CD14-positive monocyte (primary cell): ENCODE measurements around the gene RETREG2. TPM values are rescaled to one million over a fixed set of nuclear protein-coding genes. Genes with fewer than 3 reads are reported as not detected.

Source experiments
- DNase-seq, 3 donors: peaks; one replicate each; pipeline ENCODE4 v3.0.0-alpha.2; 2011 to 2022
- H2AFZ ChIP-seq: 2 replicates; pipeline ENCODE4 v1.6.0; 2012; ENCODE audit warnings: mild to moderate bottlenecking, low read depth, low read length, inconsistent platforms; ENCODE audit not compliant: insufficient read depth, poor library complexity, severe bottlenecking
- H3K27ac ChIP-seq, 2 donors: 1 replicate in 1 of 2; 2 replicates in 1 of 2; pipeline ENCODE4 v1.5.1; 2012 to 2013; ENCODE audit warnings: low read length in 2 of 2, control low read depth in 1 of 2, inconsistent platforms in 1 of 2, low read depth in 1 of 2, mild to moderate bottlenecking in 1 of 2
- H3K27me3 ChIP-seq, 2 donors: one replicate each; pipeline versions ENCODE4 v1.6.0 to v1.6.1; 2011 to 2013; ENCODE audit warnings: low read length in 2 of 2; ENCODE audit not compliant: control insufficient read depth in 2 of 2, insufficient read depth in 2 of 2
- H3K36me3 ChIP-seq, 2 donors: replicated peaks in 1 of 2; 1 replicate in 1 of 2; 2 replicates in 1 of 2; pipeline versions ENCODE4 v1.5.1 to v1.6.1; 2012 to 2013; ENCODE audit warnings: low read length in 2 of 2, control low read depth in 1 of 2, inconsistent platforms in 1 of 2, mild to moderate bottlenecking in 1 of 2; ENCODE audit not compliant: insufficient read depth in 2 of 2, control insufficient read depth in 1 of 2
- H3K4me1 ChIP-seq, 2 donors: 1 replicate in 1 of 2; 2 replicates in 1 of 2; pipeline versions ENCODE4 v1.5.1 to v1.6.1; 2012 to 2013; ENCODE audit warnings: low read length in 2 of 2, control low read depth in 1 of 2, inconsistent platforms in 1 of 2, mild to moderate bottlenecking in 1 of 2, moderate library complexity in 1 of 2; ENCODE audit not compliant: insufficient read depth in 2 of 2, control insufficient read depth in 1 of 2
- H3K4me2 ChIP-seq: replicated peaks from 2 replicates; pipeline ENCODE3; 2012; ENCODE audit warnings: low read length, moderate library complexity, mild to moderate bottlenecking; ENCODE audit not compliant: poor library complexity, severe bottlenecking; ENCODE audit errors: extremely low read depth
- H3K4me3 ChIP-seq, 3 experiments: fragments of 200-600 bp in 1 of 3; sonication (generic) in 1 of 3; replicated peaks in 1 of 3; 1 replicate in 2 of 3; 2 replicates in 1 of 3; pipeline ENCODE4 v1.5.1; 2011 to 2013; ENCODE audit warnings: low read length in 3 of 3, mild to moderate bottlenecking in 3 of 3, control low read depth in 2 of 3, low read depth in 2 of 3, inconsistent platforms in 1 of 3, moderate library complexity in 1 of 3
- H3K79me2 ChIP-seq: 2 replicates; pipeline ENCODE4 v1.6.0; 2012; ENCODE audit warnings: mild to moderate bottlenecking, control low read depth, inconsistent platforms, low read length, moderate library complexity; ENCODE audit not compliant: insufficient read depth
- H3K9ac ChIP-seq: 2 replicates; pipeline ENCODE4 v1.6.0; 2017; ENCODE audit warnings: low read length, mild to moderate bottlenecking; ENCODE audit not compliant: insufficient read depth, poor library complexity, severe bottlenecking
- H3K9me3 ChIP-seq, 2 donors: replicated peaks in 1 of 2; 1 replicate in 1 of 2; 2 replicates in 1 of 2; pipeline versions ENCODE4 v1.5.1 to v1.6.1; 2012 to 2013; ENCODE audit warnings: low read length in 2 of 2, control low read depth in 1 of 2; ENCODE audit not compliant: control insufficient read depth in 1 of 2, insufficient read depth in 1 of 2
- H4K20me1 ChIP-seq: 2 replicates; pipeline ENCODE4 v1.6.0; 2012; ENCODE audit warnings: mild to moderate bottlenecking, low read length, control low read depth, moderate library complexity; ENCODE audit not compliant: insufficient read depth
- H3K27ac Mint-ChIP-seq, 7 donors: one replicate each; pipeline ENCODE4 v1.8.0; 2020; ENCODE audit warnings: mild to moderate bottlenecking in 7 of 7, mixed read lengths in 7 of 7, moderate library complexity in 6 of 7, inconsistent platforms in 2 of 7
- H3K27me3 Mint-ChIP-seq, 3 donors: one replicate each; pipeline ENCODE4 v1.8.0; 2021 to 2022; ENCODE audit warnings: low read depth in 3 of 3, mild to moderate bottlenecking in 3 of 3, mixed read lengths in 3 of 3, moderate library complexity in 3 of 3, inconsistent platforms in 1 of 3
- H3K36me3 Mint-ChIP-seq, 2 donors: one replicate each; pipeline ENCODE4 v1.8.0; 2020; ENCODE audit warnings: mixed read lengths in 2 of 2, inconsistent platforms in 1 of 2, mild to moderate bottlenecking in 1 of 2
- H3K4me1 Mint-ChIP-seq: one replicate; pipeline ENCODE4 v1.8.0; 2020; ENCODE audit warnings: mild to moderate bottlenecking, mixed read lengths
- H3K4me3 Mint-ChIP-seq, 2 donors: one replicate each; pipeline ENCODE4 v1.8.0; 2020; ENCODE audit warnings: mild to moderate bottlenecking in 2 of 2, mixed read lengths in 2 of 2, moderate library complexity in 1 of 2
- H3K9me3 Mint-ChIP-seq, 7 donors: one replicate each; pipeline ENCODE4 v1.8.0; 2020 to 2022; ENCODE audit warnings: mixed read lengths in 7 of 7, mild to moderate bottlenecking in 6 of 7, moderate library complexity in 6 of 7, inconsistent platforms in 2 of 7
- WGBS: methylation state at CpG from one replicate; pipeline ENCODE4 v1.1.5; 2013; ENCODE audit warnings: missing lambda C conversion rate; ENCODE audit not compliant: insufficient coverage; 5-methylcytosine and 5-hydroxymethylcytosine counted together
- intact Hi-C, 2 donors: fragments of 100-400 bp; cut with micrococcal nuclease; formaldehyde crosslinking; loops; one replicate each; pipeline versions ENCODE4 v1.15.0 to v1.15.1; 2023
- polyA plus RNA-seq, 3 donors: library from polyadenylated mRNA; depleted of rRNA in 1 of 3; unstranded in 2 of 3; stranded (reverse) in 1 of 3; fragments of 300-500 nt in 2 of 3; fragments of >200 nt in 1 of 3; fragmentation: Illumina TruSeq in 2 of 3; gene quantifications; 1 replicate in 2 of 3; 2 replicates in 1 of 3; pipeline ENCODE4 v1.2.3, GENCODE V29; 2012 to 2021
- TF ChIP-seq, protein P1 (sequence below): fragments of 200-600 bp; IDR thresholded peaks from one replicate; pipeline ENCODE4 v1.8.0; 2022; ENCODE audit warnings: antibody characterized with exemption, mild to moderate bottlenecking

RETREG2 gene
- polyA plus RNA-seq, 3 donors: 37.7 to 60.9 (median 39.4) TPM

DNA sequence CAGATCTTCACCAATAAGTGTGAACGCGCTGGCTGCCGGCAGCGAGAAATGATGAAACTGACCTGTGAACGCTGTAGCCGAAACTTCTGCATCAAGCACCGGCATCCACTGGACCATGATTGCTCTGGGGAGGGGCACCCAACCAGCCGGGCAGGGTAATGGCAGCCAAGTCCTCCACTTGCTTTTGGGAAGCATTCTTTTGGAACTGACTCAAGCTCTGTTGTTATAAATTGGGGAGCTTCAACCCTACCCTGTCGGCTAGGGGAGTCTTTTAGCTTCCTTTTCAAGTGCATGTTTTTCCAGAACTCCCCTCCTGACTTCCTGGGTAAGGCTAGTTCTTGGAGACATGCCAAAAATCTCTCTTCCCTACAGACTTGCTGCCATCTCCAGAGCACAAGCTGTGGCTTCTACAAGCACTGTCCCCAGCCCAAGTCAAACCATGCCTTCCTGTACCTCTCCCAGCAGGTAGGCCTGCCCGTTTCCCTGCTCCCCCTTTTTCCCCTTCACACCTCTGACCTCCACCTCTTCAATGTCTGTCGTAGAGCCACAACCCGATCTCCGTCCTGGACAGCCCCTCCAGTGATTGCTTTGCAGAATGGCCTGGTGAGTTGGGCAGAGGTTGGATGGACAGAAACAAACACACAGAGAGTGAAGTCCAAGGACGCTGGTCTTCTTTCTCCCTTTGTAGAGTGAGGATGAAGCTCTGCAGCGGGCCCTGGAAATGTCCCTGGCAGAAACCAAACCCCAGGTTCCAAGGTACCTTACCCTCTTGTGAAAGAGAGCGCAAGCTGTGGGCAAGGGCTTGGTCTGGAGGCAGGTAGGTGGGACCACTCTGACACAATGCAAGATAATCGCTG lies 30.0 kb downstream of the RETREG2 start:
- Histone ChIP-seq H3K27me3 (no peaks in the 10 kb centered on the region), H3K4me3 (no peak overlapping the region), H3K9me3 (peaks cover 0 to 4% of the 10 kb centered on the region in 2 donors), H4K20me1 (peaks cover 10% of the 10 kb centered on the region), H3K79me2 (no peaks in the 10 kb centered on the region), H3K9ac (no peak overlapping the region), H3K36me3 (peaks cover 16 to 31% of the 10 kb centered on the region in 2 donors), H3K27ac (no peak overlapping the region), H3K4me2 (peak overlapping the region; percentile 91), H2AFZ (no peak overlapping the region), H3K4me1 (peaks cover 19 to 21% of the 10 kb centered on the region in 2 donors)
- TF ChIP-seq, protein P1, sequence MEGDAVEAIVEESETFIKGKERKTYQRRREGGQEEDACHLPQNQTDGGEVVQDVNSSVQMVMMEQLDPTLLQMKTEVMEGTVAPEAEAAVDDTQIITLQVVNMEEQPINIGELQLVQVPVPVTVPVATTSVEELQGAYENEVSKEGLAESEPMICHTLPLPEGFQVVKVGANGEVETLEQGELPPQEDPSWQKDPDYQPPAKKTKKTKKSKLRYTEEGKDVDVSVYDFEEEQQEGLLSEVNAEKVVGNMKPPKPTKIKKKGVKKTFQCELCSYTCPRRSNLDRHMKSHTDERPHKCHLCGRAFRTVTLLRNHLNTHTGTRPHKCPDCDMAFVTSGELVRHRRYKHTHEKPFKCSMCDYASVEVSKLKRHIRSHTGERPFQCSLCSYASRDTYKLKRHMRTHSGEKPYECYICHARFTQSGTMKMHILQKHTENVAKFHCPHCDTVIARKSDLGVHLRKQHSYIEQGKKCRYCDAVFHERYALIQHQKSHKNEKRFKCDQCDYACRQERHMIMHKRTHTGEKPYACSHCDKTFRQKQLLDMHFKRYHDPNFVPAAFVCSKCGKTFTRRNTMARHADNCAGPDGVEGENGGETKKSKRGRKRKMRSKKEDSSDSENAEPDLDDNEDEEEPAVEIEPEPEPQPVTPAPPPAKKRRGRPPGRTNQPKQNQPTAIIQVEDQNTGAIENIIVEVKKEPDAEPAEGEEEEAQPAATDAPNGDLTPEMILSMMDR: no peak
- peak overlapping the region in 3 of 7 donors; percentile 22 to 87 (median 86) for H3K27ac Mint-ChIP-seq
- 64% methylated on average over 10 of the region's 17 CpGs for WGBS
- peaks cover 39% of the 10 kb centered on the region for H3K4me1 Mint-ChIP-seq
- DNase-seq: no peak
- peaks cover 30 to 40% of the 10 kb centered on the region in 2 donors for H3K36me3 Mint-ChIP-seq
- H3K4me3 Mint-ChIP-seq: peak overlapping the region; percentile 30 to 86
- H3K27me3 Mint-ChIP-seq: peaks cover 0 to 2% (median 0%) of the 10 kb centered on the region in 3 donors
- intact Hi-C loops: loop anchor here in 1 of 2 donors (2.0 kb wide), 1 partner anchor 29 kb away; the partner anchor contains the start of gene RETREG2
- H3K9me3 Mint-ChIP-seq: peaks cover 2 to 8% (median 4%) of the 10 kb centered on the region in 7 donors

DNA sequence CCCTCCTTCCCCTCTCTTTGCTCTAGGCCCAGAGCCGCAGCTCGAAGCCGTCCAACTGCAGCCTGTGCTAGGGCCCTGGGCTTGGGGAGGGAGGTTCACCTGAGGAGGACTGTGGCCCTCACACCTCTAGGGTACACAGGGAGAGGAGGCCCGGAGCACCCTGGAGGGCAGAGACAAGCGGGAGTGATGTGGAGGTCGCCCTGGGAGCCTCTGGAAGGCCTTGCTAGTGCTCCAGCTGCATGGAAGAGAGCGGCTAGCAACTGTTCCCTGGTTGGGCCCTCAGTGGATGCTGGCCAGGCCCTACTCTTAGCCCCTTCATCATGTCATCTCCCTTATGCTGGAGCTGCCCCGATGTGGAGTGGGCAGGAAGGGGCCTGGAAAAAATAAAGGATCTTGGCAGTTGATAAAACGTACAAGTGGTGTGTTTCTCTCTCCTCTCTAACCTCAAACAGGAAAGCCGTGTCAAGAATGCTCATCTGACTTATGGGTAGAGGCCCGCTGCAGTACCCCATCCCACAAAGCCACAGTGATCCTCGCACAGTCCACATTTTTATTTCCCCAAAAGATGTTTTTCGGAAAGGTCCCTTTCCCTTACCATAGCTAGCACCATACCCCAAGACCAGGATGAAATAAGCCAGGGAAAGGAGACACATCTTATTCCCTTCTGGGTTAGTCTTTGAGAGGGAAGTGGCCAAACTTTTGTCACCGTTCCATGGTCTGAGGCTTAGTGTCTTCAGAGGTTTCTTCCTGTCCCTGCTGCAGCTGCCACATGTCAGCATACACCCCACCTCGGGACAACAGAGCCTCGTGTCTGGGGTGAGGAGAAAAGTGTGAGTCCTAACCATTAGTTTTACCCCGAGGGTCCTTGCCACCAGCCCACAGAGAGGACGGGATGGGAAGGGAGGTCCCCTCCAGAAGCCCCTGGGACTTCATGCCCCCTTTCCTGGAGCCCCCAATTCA lies 31.4 kb downstream of the RETREG2 start:
- H3K4me3 Mint-ChIP-seq: no peak overlapping the region
- Histone ChIP-seq H3K27me3 (no peaks in the 10 kb centered on the region), H3K4me1 (peaks cover 19 to 21% of the 10 kb centered on the region in 2 donors), H3K9me3 (peaks cover 0 to under 1% of the 10 kb centered on the region in 2 donors), H3K36me3 (peaks cover 16 to 31% of the 10 kb centered on the region in 2 donors), H3K27ac (no peak overlapping the region), H4K20me1 (peaks cover 10% of the 10 kb centered on the region), H3K79me2 (no peaks in the 10 kb centered on the region), H2AFZ (no peak overlapping the region), H3K4me3 (no peak overlapping the region), H3K4me2 (no peak overlapping the region), H3K9ac (no peak overlapping the region)
- intact Hi-C loops: loop anchor here (2.0 to 5.0 kb wide), 3 partner anchors 39 to 49 kb away; partner anchors contain the start of genes NHEJ1 (in 2 of the 2) and SLC23A3 (in 1 of the 2)
- no peak for DNase-seq
- peaks cover 0 to 5% (median 4%) of the 10 kb centered on the region in 3 donors for H3K27me3 Mint-ChIP-seq
- 25% methylated on average over 9 of the region's 18 CpGs for WGBS
- TF ChIP-seq, protein P1: no peak
- peaks cover 39 to 48% of the 10 kb centered on the region in 2 donors for H3K36me3 Mint-ChIP-seq
- peak overlapping the region in 1 of 7 donors; percentile 2 for H3K27ac Mint-ChIP-seq
- peaks cover 39% of the 10 kb centered on the region for H3K4me1 Mint-ChIP-seq
- H3K9me3 Mint-ChIP-seq: peaks cover under 1 to 4% (median 2%) of the 10 kb centered on the region in 7 donors
